ENCODE measurements around the gene WWOX. TPM values are rescaled to one million over a fixed set of nuclear protein-coding genes. Genes with fewer than 3 reads are reported as not detected.

Gene WWOX
- total RNA-seq, 4 donors from 2014 or later: 76.8 to 102 (median 83.6) TPM

DNA sequence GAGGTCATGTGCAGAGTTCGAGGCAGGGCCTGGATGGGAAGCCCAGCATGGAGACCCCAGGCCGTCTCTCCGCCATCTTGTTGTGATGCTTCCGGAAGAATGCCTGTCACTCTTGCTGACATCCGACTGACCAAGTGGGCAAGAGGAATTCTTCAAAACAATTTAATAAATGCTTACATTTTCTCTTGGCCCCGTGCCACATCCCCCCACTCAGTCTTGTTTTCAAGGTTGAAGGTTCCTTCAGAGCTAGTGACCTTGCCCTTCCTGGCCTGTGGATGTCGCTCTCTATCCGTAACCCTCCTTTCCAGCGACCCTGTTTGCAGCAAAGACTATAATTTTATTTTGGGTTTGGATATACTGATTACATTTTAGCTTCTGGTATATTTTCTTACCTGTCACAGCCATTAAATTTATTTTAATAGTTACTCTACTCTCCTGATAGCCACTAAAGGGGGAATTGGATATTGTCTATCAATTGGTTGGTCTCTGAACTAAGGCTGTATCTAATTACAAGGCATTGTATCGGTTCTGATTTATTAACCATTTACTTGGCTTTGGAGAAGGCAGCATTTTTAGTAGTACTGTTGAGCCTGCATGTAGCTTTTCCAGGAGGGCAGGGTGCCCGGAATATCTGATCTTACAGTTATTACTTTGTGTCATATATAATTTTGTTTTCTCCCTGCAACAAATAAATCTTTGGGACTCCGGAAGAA is 264.5 kb downstream of the WWOX start:
- TF ChIP-seq, protein P1, sequence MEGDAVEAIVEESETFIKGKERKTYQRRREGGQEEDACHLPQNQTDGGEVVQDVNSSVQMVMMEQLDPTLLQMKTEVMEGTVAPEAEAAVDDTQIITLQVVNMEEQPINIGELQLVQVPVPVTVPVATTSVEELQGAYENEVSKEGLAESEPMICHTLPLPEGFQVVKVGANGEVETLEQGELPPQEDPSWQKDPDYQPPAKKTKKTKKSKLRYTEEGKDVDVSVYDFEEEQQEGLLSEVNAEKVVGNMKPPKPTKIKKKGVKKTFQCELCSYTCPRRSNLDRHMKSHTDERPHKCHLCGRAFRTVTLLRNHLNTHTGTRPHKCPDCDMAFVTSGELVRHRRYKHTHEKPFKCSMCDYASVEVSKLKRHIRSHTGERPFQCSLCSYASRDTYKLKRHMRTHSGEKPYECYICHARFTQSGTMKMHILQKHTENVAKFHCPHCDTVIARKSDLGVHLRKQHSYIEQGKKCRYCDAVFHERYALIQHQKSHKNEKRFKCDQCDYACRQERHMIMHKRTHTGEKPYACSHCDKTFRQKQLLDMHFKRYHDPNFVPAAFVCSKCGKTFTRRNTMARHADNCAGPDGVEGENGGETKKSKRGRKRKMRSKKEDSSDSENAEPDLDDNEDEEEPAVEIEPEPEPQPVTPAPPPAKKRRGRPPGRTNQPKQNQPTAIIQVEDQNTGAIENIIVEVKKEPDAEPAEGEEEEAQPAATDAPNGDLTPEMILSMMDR (IDR thresholded peaks at IDR 0.05): no peak
- no peak for TF ChIP-seq EP300 (IDR thresholded peaks at IDR 0.05)
- TF ChIP-seq POLR2A (IDR thresholded peaks at IDR 0.05): no peak
- DNase-seq (ENCODE audit: low spot score in 2 of 2): no peak
- H3K4me3 ChIP-seq: no peak overlapping the region
- H3K9me3 ChIP-seq: no peaks in the 10 kb centered on the region
- H3K4me1 ChIP-seq: no peaks in the 10 kb centered on the region
- no peaks in the 10 kb centered on the region for H3K27me3 ChIP-seq
- H3K36me3 ChIP-seq: no peaks in the 10 kb centered on the region
- H3K27ac ChIP-seq: no peak overlapping the region
- 70 to 74% methylated on average over 12 of the region's 12 CpGs for WGBS, 2 donors

- Histone ChIP-seq H3K9me3 (no peaks in the 10 kb centered on the region), H3K36me3 (no peaks in the 10 kb centered on the region), H3K27me3 (no peaks in the 10 kb centered on the region), H3K4me1 (no peaks in the 10 kb centered on the region), H3K4me3 (no peak overlapping the region), H3K27ac (no peak overlapping the region)
- TF ChIP-seq EP300 (IDR thresholded peaks at IDR 0.05) (no peak), POLR2A (IDR thresholded peaks at IDR 0.05) (no peak)
- TF ChIP-seq, protein P1 (IDR thresholded peaks at IDR 0.05): no peak
- WGBS, 2 donors: 42 to 45% methylated on average over 2 of the region's 3 CpGs
- DNase-seq (ENCODE audit: low spot score in 2 of 2): no peak
Observed at GRCh38 chr16:78364556-78364880, 265.1 kb downstream of the WWOX start.

GRCh38 chr16:78365366-78365765 is 265.9 kb downstream of the WWOX start:
- H3K4me3 ChIP-seq: no peak overlapping the region
- H3K36me3 ChIP-seq: no peaks in the 10 kb centered on the region

DNA sequence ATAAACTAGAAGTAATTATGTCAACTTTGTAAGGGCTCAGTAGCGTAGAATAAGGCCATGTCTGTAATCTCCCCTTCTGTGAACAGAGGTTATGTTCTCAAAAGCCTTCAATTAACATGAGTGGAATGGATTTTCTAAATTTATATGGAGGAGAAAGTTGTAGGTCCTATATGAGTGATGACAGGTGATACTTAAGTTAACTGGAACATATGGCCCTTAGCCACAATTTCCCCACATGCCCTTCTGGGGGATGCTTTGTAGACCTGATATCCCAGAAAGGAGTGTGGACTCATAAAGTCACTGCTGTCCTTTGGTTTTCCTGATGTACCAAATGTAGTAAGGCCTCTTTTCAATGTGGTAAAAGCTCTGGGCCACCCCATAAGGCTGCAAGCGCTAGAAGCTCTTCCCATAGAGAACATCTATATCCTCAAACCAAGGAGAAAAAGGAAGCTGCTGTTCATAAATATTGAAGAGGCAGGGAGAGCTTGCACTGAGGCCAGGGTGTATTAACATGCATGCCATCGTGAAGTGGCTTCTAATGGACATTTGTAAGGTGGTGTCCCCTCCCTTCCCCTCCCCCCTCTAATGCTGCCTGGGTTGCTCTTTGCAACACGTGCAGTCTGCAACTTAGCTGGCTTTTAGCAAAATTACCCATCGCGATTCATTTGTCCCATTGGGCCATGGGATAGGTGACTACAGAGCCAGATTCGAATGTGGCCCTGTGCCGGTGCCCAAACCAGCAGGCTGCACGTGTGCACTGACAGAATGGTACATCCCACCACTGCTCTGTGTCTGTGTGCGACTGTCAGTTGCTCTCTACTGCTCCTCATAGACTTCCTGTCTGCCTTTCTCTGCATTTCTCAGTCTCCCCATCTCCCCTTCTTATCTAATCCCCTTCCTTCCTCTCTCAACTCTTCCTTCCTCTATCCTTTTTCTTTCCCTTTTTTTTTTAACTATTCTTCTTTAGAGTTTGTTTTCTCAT is 269.0 kb downstream of the WWOX start:
- H3K9me3 ChIP-seq: peaks cover 0 to 3% (median 0%) of the 10 kb centered on the region in 4 donors
- WGBS, 2 donors: 85 to 88% methylated on average over 10 of the region's 10 CpGs
- no peak for TF ChIP-seq EP300 (IDR thresholded peaks at IDR 0.05)
- no peak for TF ChIP-seq POLR2A (IDR thresholded peaks at IDR 0.05)
- TF ChIP-seq, protein P1 (IDR thresholded peaks at IDR 0.05): no peak
- DNase-seq (ENCODE audit: low spot score in 2 of 2): no peak
- H3K4me1 ChIP-seq: no peaks in the 10 kb centered on the region
- no peaks in the 10 kb centered on the region for H3K27me3 ChIP-seq
- H3K27ac ChIP-seq: no peak overlapping the region
- no peak overlapping the region for H3K4me3 ChIP-seq
- H3K36me3 ChIP-seq: no peaks in the 10 kb centered on the region

More at GRCh38 chr16:78365366-78365765, 265.9 kb downstream of the WWOX start:
- TF ChIP-seq, protein P1 (IDR thresholded peaks at IDR 0.05): no peak
- H3K27ac ChIP-seq: no peak overlapping the region
- no peak for DNase-seq (ENCODE audit: low spot score in 2 of 2)
- WGBS, 2 donors: 71 to 74% methylated on average over 2 of the region's 2 CpGs
- no peaks in the 10 kb centered on the region for H3K27me3 ChIP-seq
- H3K9me3 ChIP-seq: no peaks in the 10 kb centered on the region
- no peaks in the 10 kb centered on the region for H3K4me1 ChIP-seq

- Histone ChIP-seq H3K36me3 (no peaks in the 10 kb centered on the region), H3K4me1 (no peaks in the 10 kb centered on the region), H3K27ac (no peak overlapping the region), H3K27me3 (no peaks in the 10 kb centered on the region), H3K9me3 (peaks cover 0 to 3% (median 0%) of the 10 kb centered on the region in 4 donors), H3K4me3 (no peak overlapping the region)
- no peak for DNase-seq (ENCODE audit: low spot score in 2 of 2)
- WGBS, 2 donors: 77 to 78% methylated on average over 3 of the region's 3 CpGs
- TF ChIP-seq EP300 (IDR thresholded peaks at IDR 0.05) (no peak), POLR2A (IDR thresholded peaks at IDR 0.05) (no peak)
- TF ChIP-seq, protein P1 (IDR thresholded peaks at IDR 0.05): no peak
Observed at GRCh38 chr16:78372277-78372676, 272.8 kb downstream of the WWOX start.
